ENCODE data around the gene ENSA.
"Not testable (repeated sequence)": the region's sequence is repeated elsewhere in the genome, so short reads cannot be mapped to it uniquely, and the experiment has no call there.

Gene ENSA

DNA sequence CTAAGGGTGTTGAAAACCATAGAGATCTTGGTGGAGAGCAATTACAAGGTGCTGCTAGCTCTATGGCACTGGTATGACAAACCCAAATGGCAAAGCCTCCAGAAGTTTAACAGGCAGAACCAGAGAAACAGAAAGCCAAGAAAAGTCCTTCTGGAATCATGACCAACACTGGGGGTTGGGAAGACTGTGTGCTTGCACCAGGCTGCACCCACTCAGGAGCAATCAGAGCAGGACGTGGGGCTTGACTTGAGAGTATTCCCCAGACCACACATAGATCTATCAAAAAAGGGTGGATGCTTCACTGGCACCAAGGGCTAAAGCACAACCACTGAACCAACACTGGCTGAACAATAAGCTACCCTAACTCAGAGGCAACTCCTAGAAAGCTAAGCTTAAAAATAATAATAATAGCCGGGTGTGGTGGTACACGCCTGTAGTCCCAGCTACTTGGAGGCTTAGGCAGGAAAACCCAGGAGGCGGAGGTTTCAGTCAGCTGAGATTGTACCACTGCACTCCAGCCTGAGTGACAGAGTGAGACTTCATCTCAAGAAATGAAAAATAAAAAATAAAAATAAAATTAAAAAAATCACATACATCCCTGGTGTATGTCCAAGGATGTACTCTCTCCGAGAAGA lies 20.1 kb upstream of the ENSA start:
- H3K9me3 ChIP-seq (replicated peaks; ENCODE audit: insufficient read depth, low read length) = no peaks in the 10 kb centered on the region
- no peaks in the 10 kb centered on the region for H3K36me3 ChIP-seq (replicated peaks; ENCODE audit: insufficient read depth, low read length)
- no peak overlapping the region for H3K4me2 ChIP-seq (ENCODE audit: low read depth, low read length)
- H3K79me2 ChIP-seq (ENCODE audit: low read length) = no peaks in the 10 kb centered on the region
- no peak overlapping the region for H3K4me3 ChIP-seq (ENCODE audit: low read length)
- no peaks in the 10 kb centered on the region for H3K4me1 ChIP-seq (ENCODE audit: low read length)
- no peaks in the 10 kb centered on the region for H3K27me3 ChIP-seq (replicated peaks; ENCODE audit: insufficient read depth, low read length)
- no peaks in the 10 kb centered on the region for H3K9me2 ChIP-seq (replicated peaks; ENCODE audit: insufficient read depth, low read length)
- no peaks in the 10 kb centered on the region for H3F3A ChIP-seq (ENCODE audit: insufficient read depth, low read length)
- no peak overlapping the region for H3K9ac ChIP-seq (ENCODE audit: low read length)
- H3K27ac ChIP-seq (ENCODE audit: low read length) = no peak overlapping the region
- H2AFZ ChIP-seq (ENCODE audit: low read length) = no peak overlapping the region
- DNase-seq = no peak
- TF ChIP-seq CTCF (IDR thresholded peaks at IDR 0.05; ENCODE audit: low read length) (no peak), EZH2phosphoT487 (IDR thresholded peaks at IDR 0.05; ENCODE audit: low read length) (no peak), EZH2 (optimal IDR thresholded peaks at IDR 0.05; ENCODE audit: low read depth, low read length) (no peak)
- no peaks in the 10 kb centered on the region for H4K20me1 ChIP-seq (ENCODE audit: insufficient read depth, low read length)

- no peaks in the 10 kb centered on the region for H3K79me2 ChIP-seq (ENCODE audit: low read length)
- H3K9me2 ChIP-seq (replicated peaks; ENCODE audit: insufficient read depth, low read length) = no peaks in the 10 kb centered on the region
- H3K27me3 ChIP-seq (replicated peaks; ENCODE audit: insufficient read depth, low read length) = no peaks in the 10 kb centered on the region
- H3K4me3 ChIP-seq (ENCODE audit: low read length) = no peak overlapping the region
- H3K4me2 ChIP-seq (ENCODE audit: low read depth, low read length) = no peak overlapping the region
- H3K9ac ChIP-seq (ENCODE audit: low read length) = no peak overlapping the region
- no peaks in the 10 kb centered on the region for H3K36me3 ChIP-seq (replicated peaks; ENCODE audit: insufficient read depth, low read length)
- H3K9me3 ChIP-seq (replicated peaks; ENCODE audit: insufficient read depth, low read length) = no peaks in the 10 kb centered on the region
- H3K4me1 ChIP-seq (ENCODE audit: low read length) = no peaks in the 10 kb centered on the region
- DNase-seq = no peak
- no peaks in the 10 kb centered on the region for H4K20me1 ChIP-seq (ENCODE audit: insufficient read depth, low read length)
- H3F3A ChIP-seq (ENCODE audit: insufficient read depth, low read length) = no peaks in the 10 kb centered on the region
- no peak overlapping the region for H2AFZ ChIP-seq (ENCODE audit: low read length)
- no peak overlapping the region for H3K27ac ChIP-seq (ENCODE audit: low read length)
- TF ChIP-seq EZH2phosphoT487 (IDR thresholded peaks at IDR 0.05; ENCODE audit: low read length) = no peak
- no peak for TF ChIP-seq CTCF (IDR thresholded peaks at IDR 0.05; ENCODE audit: low read length)
- no peak for TF ChIP-seq EZH2 (optimal IDR thresholded peaks at IDR 0.05; ENCODE audit: low read depth, low read length)
Observed at GRCh38 chr1:150642296-150642695, 12.9 kb upstream of the ENSA start.

GRCh38 chr1:150641126-150641815 lies 11.9 kb upstream of the ENSA start:
- not testable (repeated sequence) for H2AFZ ChIP-seq (ENCODE audit: low read length)

GRCh38 chr1:150638430-150638829 lies 9.0 kb upstream of the ENSA start:
- not testable (repeated sequence) for H3K9me2 ChIP-seq (replicated peaks; ENCODE audit: insufficient read depth, low read length); H3K27me3 ChIP-seq (replicated peaks; ENCODE audit: insufficient read depth, low read length); DNase-seq; H3F3A ChIP-seq (ENCODE audit: insufficient read depth, low read length); H3K4me2 ChIP-seq (ENCODE audit: low read depth, low read length); H3K9ac ChIP-seq (ENCODE audit: low read length); H3K27ac ChIP-seq (ENCODE audit: low read length); H3K4me1 ChIP-seq (ENCODE audit: low read length); H3K79me2 ChIP-seq (ENCODE audit: low read length); H2AFZ ChIP-seq (ENCODE audit: low read length); H3K4me3 ChIP-seq (ENCODE audit: low read length); H3K36me3 ChIP-seq (replicated peaks; ENCODE audit: insufficient read depth, low read length); H4K20me1 ChIP-seq (ENCODE audit: insufficient read depth, low read length); H3K9me3 ChIP-seq (replicated peaks; ENCODE audit: insufficient read depth, low read length)

More at GRCh38 chr1:150641126-150641815, 11.9 kb upstream of the ENSA start:
- not testable (repeated sequence) for H3K27me3 ChIP-seq (replicated peaks; ENCODE audit: insufficient read depth, low read length); DNase-seq; H3K9me3 ChIP-seq (replicated peaks; ENCODE audit: insufficient read depth, low read length); H4K20me1 ChIP-seq (ENCODE audit: insufficient read depth, low read length); H3F3A ChIP-seq (ENCODE audit: insufficient read depth, low read length); H3K27ac ChIP-seq (ENCODE audit: low read length); H3K79me2 ChIP-seq (ENCODE audit: low read length); H3K36me3 ChIP-seq (replicated peaks; ENCODE audit: insufficient read depth, low read length); H3K4me3 ChIP-seq (ENCODE audit: low read length); H3K9ac ChIP-seq (ENCODE audit: low read length); H3K4me2 ChIP-seq (ENCODE audit: low read depth, low read length); H3K4me1 ChIP-seq (ENCODE audit: low read length); H3K9me2 ChIP-seq (replicated peaks; ENCODE audit: insufficient read depth, low read length)

GRCh38 chr1:150634839-150635622 lies 5.6 kb upstream of the ENSA start:
- not testable (repeated sequence) for H3F3A ChIP-seq (ENCODE audit: insufficient read depth, low read length); H2AFZ ChIP-seq (ENCODE audit: low read length); H3K79me2 ChIP-seq (ENCODE audit: low read length); H3K27me3 ChIP-seq (replicated peaks; ENCODE audit: insufficient read depth, low read length); H3K4me2 ChIP-seq (ENCODE audit: low read depth, low read length); H3K9me2 ChIP-seq (replicated peaks; ENCODE audit: insufficient read depth, low read length); DNase-seq; H3K4me3 ChIP-seq (ENCODE audit: low read length); H3K9me3 ChIP-seq (replicated peaks; ENCODE audit: insufficient read depth, low read length); H3K36me3 ChIP-seq (replicated peaks; ENCODE audit: insufficient read depth, low read length); H3K27ac ChIP-seq (ENCODE audit: low read length); H3K9ac ChIP-seq (ENCODE audit: low read length); H3K4me1 ChIP-seq (ENCODE audit: low read length); H4K20me1 ChIP-seq (ENCODE audit: insufficient read depth, low read length)

Data from MM.1S (cell line).